DOHH2 (cell line): ENCODE data around the gene SLC6A3.

Source experiments
- EZH2phosphoT487 ChIP-seq: fragments of 200-600 bp; sonication (generic); IDR thresholded peaks from 2 replicates; pipeline ENCODE4 v1.6.1; 2017; ENCODE audit warnings: borderline replicate concordance, mild to moderate bottlenecking, antibody characterized with exemption, low read length, moderate library complexity, mixed read lengths
- TF ChIP-seq, protein P1 (sequence below): fragments of 200-600 bp; sonication (generic); IDR thresholded peaks from one replicate; pipeline ENCODE4 v1.5.1; 2014; ENCODE audit warnings: antibody characterized with exemption, mild to moderate bottlenecking, low read depth, low read length; ENCODE audit not compliant: poor library complexity, severe bottlenecking

DNA sequence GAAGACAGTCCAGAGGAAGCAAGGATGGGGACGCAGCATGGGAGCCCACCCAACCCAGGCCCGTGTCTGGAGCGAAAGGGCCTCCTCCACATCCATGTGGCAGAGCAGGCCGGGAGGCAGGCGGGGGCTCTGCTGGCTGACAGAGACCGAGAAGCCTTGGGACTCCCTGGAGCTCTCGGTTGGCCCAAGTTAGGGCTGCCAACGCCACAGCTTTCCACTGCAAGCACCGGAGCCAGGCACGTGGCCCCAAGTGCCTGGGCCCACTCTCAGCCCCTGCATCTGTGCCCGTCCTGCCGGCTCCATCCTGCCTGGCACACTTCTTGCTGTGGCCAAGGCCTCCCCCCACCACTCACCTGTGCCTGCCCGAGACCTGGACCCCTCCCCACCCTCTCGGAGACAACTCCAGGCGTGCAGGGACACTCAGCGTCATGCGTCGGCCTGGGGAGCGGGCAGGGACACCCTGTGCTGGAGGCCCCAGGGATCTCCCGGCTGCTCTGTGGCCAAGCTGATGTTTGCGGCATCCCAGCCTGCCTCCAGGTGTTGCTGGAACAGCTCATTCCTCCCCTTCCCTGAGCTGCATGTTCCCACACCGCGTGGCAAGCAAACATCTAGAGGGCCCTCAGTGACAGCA is 31.5 kb downstream of the SLC6A3 start:
- TF ChIP-seq, protein P1, sequence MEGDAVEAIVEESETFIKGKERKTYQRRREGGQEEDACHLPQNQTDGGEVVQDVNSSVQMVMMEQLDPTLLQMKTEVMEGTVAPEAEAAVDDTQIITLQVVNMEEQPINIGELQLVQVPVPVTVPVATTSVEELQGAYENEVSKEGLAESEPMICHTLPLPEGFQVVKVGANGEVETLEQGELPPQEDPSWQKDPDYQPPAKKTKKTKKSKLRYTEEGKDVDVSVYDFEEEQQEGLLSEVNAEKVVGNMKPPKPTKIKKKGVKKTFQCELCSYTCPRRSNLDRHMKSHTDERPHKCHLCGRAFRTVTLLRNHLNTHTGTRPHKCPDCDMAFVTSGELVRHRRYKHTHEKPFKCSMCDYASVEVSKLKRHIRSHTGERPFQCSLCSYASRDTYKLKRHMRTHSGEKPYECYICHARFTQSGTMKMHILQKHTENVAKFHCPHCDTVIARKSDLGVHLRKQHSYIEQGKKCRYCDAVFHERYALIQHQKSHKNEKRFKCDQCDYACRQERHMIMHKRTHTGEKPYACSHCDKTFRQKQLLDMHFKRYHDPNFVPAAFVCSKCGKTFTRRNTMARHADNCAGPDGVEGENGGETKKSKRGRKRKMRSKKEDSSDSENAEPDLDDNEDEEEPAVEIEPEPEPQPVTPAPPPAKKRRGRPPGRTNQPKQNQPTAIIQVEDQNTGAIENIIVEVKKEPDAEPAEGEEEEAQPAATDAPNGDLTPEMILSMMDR = no peak
- no peak for TF ChIP-seq EZH2phosphoT487
